ENCODE results near the gene ZNF346.

GRCh38 chr5:177097016-177097985, 74.8 kb downstream of the ZNF346 start:
- TF ChIP-seq CTCF (conservative IDR thresholded peaks at IDR 0.05; ENCODE audit: low read length): no peak
- no peak for TF ChIP-seq EZH2phosphoT487 (IDR thresholded peaks at IDR 0.05; ENCODE audit: borderline replicate concordance, low read depth, low read length)
